ENCODE measurements around the gene GNG7. TPM values are rescaled to one million over a fixed set of nuclear protein-coding genes. Genes with fewer than 3 reads are reported as not detected.

Gene GNG7
- total RNA-seq, 1 experiment from 2014 or later: 1.1 TPM

DNA sequence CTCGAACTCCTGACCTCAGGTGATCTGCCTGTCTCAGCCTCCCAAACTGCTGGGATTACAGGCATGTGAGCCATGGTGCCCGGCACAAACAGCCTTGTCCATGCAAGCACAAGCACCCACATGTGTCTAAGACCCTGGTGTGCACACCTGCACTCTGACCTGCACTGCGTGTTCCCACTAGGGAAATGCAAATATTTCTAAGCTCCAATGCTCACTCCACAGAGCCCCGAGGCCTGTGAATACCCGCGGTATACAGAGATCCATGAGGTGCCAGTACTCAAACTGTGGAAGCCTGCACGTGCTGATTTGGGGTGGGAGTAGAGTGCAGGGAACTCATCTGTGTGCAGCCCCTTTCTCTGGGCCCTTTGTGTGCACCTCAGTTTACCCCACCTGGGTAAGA, 211.8 kb downstream of the GNG7 start:
- Histone ChIP-seq H3K36me3 (ENCODE audit: low read depth, low read length) (no peaks in the 10 kb centered on the region), H3K9ac (ENCODE audit: low read length) (peak overlapping the region; percentile 51; the same call in 1 of the 2 replicates), H3K9me2 (replicated peaks; ENCODE audit: low read length) (no peaks in the 10 kb centered on the region), H4K20me1 (ENCODE audit: low read length) (no peaks in the 10 kb centered on the region), H3F3A (ENCODE audit: low read length, unreplicated experiment) (no peaks in the 10 kb centered on the region), H3K9me3 (ENCODE audit: low read length) (no peaks in the 10 kb centered on the region), H2AFZ (ENCODE audit: low read length) (no peak overlapping the region), H3K79me2 (ENCODE audit: low read length) (peaks cover 22% of the 10 kb centered on the region), H3K27me3 (ENCODE audit: low read length) (no peaks in the 10 kb centered on the region), H3K4me3 (ENCODE audit: low read length) (peak overlapping the region; percentile 48; the same call in 1 of the 2 replicates), H3K4me2 (ENCODE audit: low read length) (peak overlapping the region; percentile 80), H3K4me1 (ENCODE audit: insufficient read depth, low read length) (peaks cover 31% of the 10 kb centered on the region), H3K27ac (ENCODE audit: low read length) (peak overlapping the region; percentile 89)
- intact Hi-C loops (cut with micrococcal nuclease): loop anchor here (1.0 kb wide), 1 partner anchor 89 kb away; no protein-coding TSS in a partner anchor
- ATAC-seq (no peak), DNase-seq (no peak)
- no peak for TF ChIP-seq EZH2 (IDR thresholded peaks at IDR 0.05; ENCODE audit: low read length, unreplicated experiment)
- TF ChIP-seq, protein P1, sequence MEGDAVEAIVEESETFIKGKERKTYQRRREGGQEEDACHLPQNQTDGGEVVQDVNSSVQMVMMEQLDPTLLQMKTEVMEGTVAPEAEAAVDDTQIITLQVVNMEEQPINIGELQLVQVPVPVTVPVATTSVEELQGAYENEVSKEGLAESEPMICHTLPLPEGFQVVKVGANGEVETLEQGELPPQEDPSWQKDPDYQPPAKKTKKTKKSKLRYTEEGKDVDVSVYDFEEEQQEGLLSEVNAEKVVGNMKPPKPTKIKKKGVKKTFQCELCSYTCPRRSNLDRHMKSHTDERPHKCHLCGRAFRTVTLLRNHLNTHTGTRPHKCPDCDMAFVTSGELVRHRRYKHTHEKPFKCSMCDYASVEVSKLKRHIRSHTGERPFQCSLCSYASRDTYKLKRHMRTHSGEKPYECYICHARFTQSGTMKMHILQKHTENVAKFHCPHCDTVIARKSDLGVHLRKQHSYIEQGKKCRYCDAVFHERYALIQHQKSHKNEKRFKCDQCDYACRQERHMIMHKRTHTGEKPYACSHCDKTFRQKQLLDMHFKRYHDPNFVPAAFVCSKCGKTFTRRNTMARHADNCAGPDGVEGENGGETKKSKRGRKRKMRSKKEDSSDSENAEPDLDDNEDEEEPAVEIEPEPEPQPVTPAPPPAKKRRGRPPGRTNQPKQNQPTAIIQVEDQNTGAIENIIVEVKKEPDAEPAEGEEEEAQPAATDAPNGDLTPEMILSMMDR (conservative IDR thresholded peaks at IDR 0.05; ENCODE audit: low read depth, low read length): no peak
- TF ChIP-seq EZH2phosphoT487 (IDR thresholded peaks at IDR 0.05; ENCODE audit: borderline replicate concordance, low read length): no peak
- CTCF ChIA-PET: interaction anchor here (0.5 to 0.6 kb wide), 2 partner anchors 18 to 37 kb away, joined by 3 to 10 read pairs; no protein-coding TSS in a partner anchor
- no TSS peak for BruUV-seq (replicated peaks)
- POLR2A ChIA-PET (ENCODE audit: unreplicated experiment): interaction anchor here (0.5 to 1.0 kb wide), 2 partner anchors 15 to 64 kb away, joined by 8 to 12 read pairs; partner anchors contain the start of gene GADD45B

DNA sequence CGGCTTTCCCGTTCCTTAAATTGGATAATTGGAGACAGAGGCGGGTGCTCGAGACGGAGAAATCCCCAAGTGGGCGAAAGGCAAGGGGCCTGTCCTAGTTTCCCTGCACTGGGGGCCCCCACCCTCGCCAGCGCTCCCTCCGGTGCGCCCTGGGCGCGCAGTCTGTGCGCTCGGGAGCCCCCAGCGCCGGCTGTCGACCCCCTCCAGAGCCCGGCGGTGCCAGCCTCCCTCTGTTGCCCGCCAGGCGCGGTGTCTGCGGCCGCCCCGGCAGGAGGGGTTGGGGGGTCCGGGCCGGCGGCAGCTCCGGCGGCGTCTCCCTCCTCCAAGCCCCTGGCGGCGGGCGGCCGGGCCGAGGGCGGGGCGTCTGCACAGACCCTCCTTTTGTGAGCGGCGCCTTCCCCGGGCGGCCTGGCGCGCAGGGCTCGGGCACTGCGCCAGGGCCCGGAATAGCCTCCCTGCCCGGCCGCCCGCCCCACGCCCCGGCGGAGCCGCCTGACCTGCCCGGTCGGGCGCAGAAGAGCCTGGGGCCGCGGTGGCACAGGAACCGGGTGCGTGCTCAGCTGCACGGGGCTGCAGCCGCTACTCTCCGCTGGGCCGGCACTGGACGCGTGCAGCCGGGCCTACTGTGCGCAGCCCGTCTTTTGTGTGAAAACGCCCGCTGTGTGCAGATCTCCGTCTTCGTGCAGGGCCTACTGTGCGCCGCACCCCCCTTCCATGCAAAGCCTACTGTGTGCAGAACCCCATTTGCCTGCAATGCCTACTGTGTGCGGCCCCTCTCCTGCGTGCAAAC, 213.4 kb downstream of the GNG7 start:
- BruUV-seq (replicated peaks): no TSS peak
- H3F3A ChIP-seq (ENCODE audit: low read length, unreplicated experiment): no peaks in the 10 kb centered on the region
- H3K4me3 ChIP-seq (ENCODE audit: low read length): no peak overlapping the region

More for the DNA sequence above, 213.4 kb downstream of the GNG7 start:
- DNase-seq (peak; percentile 54), ATAC-seq (peak; percentile 13; the same call in 1 of the 2 replicates)
- Histone ChIP-seq H2AFZ (ENCODE audit: low read length) (no peak overlapping the region), H3K9me3 (ENCODE audit: low read length) (no peaks in the 10 kb centered on the region), H3K9me2 (replicated peaks; ENCODE audit: low read length) (no peaks in the 10 kb centered on the region), H3K4me2 (ENCODE audit: low read length) (0 out of 2 replicates have a peak overlapping the region, but pooled peaks have one; percentile 26), H3K79me2 (ENCODE audit: low read length) (peaks cover 17% of the 10 kb centered on the region), H3K36me3 (ENCODE audit: low read depth, low read length) (no peaks in the 10 kb centered on the region), H4K20me1 (ENCODE audit: low read length) (no peaks in the 10 kb centered on the region), H3K9ac (ENCODE audit: low read length) (no peak overlapping the region), H3K27ac (ENCODE audit: low read length) (no peak overlapping the region), H3K27me3 (ENCODE audit: low read length) (no peaks in the 10 kb centered on the region), H3K4me1 (ENCODE audit: insufficient read depth, low read length) (peaks cover 30% of the 10 kb centered on the region)
- intact Hi-C loops (cut with micrococcal nuclease): no loop called here
- POLR2A ChIA-PET (ENCODE audit: unreplicated experiment): no interaction called here
- CTCF ChIA-PET: no interaction called here
- TF ChIP-seq EZH2phosphoT487 (IDR thresholded peaks at IDR 0.05; ENCODE audit: borderline replicate concordance, low read length) (no peak), EZH2 (IDR thresholded peaks at IDR 0.05; ENCODE audit: low read length, unreplicated experiment) (no peak)
- TF ChIP-seq, protein P1 (conservative IDR thresholded peaks at IDR 0.05; ENCODE audit: low read depth, low read length): no peak
